ENCODE data around the gene MEAK7. TPM values are rescaled to one million over a fixed set of nuclear protein-coding genes. Genes with fewer than 3 reads are reported as not detected.

MEAK7 gene
- total RNA-seq, 2 donors from 2014 or later, result 13.8 to 23.2 TPM

GRCh38 chr16:84514874-84515835, 10.7 kb upstream of the MEAK7 start:
- TF ChIP-seq, protein P1, sequence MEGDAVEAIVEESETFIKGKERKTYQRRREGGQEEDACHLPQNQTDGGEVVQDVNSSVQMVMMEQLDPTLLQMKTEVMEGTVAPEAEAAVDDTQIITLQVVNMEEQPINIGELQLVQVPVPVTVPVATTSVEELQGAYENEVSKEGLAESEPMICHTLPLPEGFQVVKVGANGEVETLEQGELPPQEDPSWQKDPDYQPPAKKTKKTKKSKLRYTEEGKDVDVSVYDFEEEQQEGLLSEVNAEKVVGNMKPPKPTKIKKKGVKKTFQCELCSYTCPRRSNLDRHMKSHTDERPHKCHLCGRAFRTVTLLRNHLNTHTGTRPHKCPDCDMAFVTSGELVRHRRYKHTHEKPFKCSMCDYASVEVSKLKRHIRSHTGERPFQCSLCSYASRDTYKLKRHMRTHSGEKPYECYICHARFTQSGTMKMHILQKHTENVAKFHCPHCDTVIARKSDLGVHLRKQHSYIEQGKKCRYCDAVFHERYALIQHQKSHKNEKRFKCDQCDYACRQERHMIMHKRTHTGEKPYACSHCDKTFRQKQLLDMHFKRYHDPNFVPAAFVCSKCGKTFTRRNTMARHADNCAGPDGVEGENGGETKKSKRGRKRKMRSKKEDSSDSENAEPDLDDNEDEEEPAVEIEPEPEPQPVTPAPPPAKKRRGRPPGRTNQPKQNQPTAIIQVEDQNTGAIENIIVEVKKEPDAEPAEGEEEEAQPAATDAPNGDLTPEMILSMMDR (IDR thresholded peaks at IDR 0.05), result no peak
- Histone ChIP-seq H3K27ac (no peak overlapping the region), H3K4me3 (no peak overlapping the region), H3K9me3 (no peaks in the 10 kb centered on the region), H3K4me1 (ENCODE audit: control insufficient read depth in 1 of 2, low read depth in 2 of 2) (peaks cover 0 to 8% of the 10 kb centered on the region in 2 donors), H3K36me3 (no peaks in the 10 kb centered on the region), H3K27me3 (replicated peaks; ENCODE audit: insufficient read depth) (no peaks in the 10 kb centered on the region)
- DNase-seq (ENCODE audit: low spot score) (no peak), ATAC-seq (ENCODE audit: insufficient number of reproducible peaks, low FRiP score, low read depth) (no peak)

GRCh38 chr16:84514295-84514873, 9.9 kb upstream of the MEAK7 start:
- ATAC-seq (ENCODE audit: insufficient number of reproducible peaks, low FRiP score, low read depth), result no peak
- H3K27me3 ChIP-seq (replicated peaks; ENCODE audit: insufficient read depth), result no peaks in the 10 kb centered on the region
- DNase-seq (ENCODE audit: low spot score), result no peak
- no peak overlapping the region for H3K4me3 ChIP-seq
- no peaks in the 10 kb centered on the region for H3K9me3 ChIP-seq
- H3K4me1 ChIP-seq (ENCODE audit: control insufficient read depth in 1 of 2, low read depth in 2 of 2), result peaks cover 0 to 8% of the 10 kb centered on the region in 2 donors
- no peak overlapping the region for H3K27ac ChIP-seq
- TF ChIP-seq, protein P1 (IDR thresholded peaks at IDR 0.05), result no peak
- no peaks in the 10 kb centered on the region for H3K36me3 ChIP-seq

GRCh38 chr16:84513666-84514065, 9.2 kb upstream of the MEAK7 start:
- Histone ChIP-seq H3K27me3 (replicated peaks; ENCODE audit: insufficient read depth) (no peaks in the 10 kb centered on the region), H3K36me3 (no peaks in the 10 kb centered on the region), H3K9me3 (no peaks in the 10 kb centered on the region), H3K4me1 (ENCODE audit: control insufficient read depth in 1 of 2, low read depth in 2 of 2) (peaks cover 0 to 8% of the 10 kb centered on the region in 2 donors), H3K4me3 (no peak overlapping the region), H3K27ac (no peak overlapping the region)
- DNase-seq (ENCODE audit: low spot score) (no peak), ATAC-seq (ENCODE audit: insufficient number of reproducible peaks, low FRiP score, low read depth) (no peak)
- TF ChIP-seq, protein P1 (IDR thresholded peaks at IDR 0.05), result no peak

DNA sequence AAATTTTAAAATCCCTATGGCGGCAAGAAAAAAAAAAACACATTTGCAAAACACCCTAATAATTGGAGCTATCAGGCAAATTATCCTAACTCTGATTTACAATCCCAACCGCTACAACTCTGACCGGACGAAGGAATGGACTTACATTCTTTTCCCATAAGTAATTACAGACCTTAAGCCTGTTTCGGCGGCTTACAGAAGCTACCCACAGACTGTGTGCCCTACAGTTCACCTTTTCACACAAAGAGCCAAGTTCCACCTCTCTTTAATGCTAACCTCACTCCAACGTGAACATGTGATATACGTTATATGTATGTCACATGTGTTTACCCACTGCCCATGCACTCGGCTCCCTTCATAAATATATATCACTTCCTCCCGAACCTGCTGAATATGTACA, 8.7 kb upstream of the MEAK7 start:
- no peaks in the 10 kb centered on the region for H3K36me3 ChIP-seq
- no peaks in the 10 kb centered on the region for H3K27me3 ChIP-seq (replicated peaks; ENCODE audit: insufficient read depth)
- DNase-seq (ENCODE audit: low spot score), result no peak
- H3K27ac ChIP-seq, result no peak overlapping the region
- TF ChIP-seq, protein P1 (IDR thresholded peaks at IDR 0.05), result no peak
- H3K9me3 ChIP-seq, result no peaks in the 10 kb centered on the region
- H3K4me1 ChIP-seq (ENCODE audit: control insufficient read depth in 1 of 2, low read depth in 2 of 2), result peaks cover 0 to 8% of the 10 kb centered on the region in 2 donors
- ATAC-seq (ENCODE audit: insufficient number of reproducible peaks, low FRiP score, low read depth), result no peak
- no peak overlapping the region for H3K4me3 ChIP-seq

GRCh38 chr16:84511831-84512230, 7.4 kb upstream of the MEAK7 start:
- Histone ChIP-seq H3K4me3 (no peak overlapping the region), H3K27ac (no peak overlapping the region), H3K36me3 (no peaks in the 10 kb centered on the region), H3K4me1 (ENCODE audit: control insufficient read depth in 1 of 2, low read depth in 2 of 2) (peaks cover 0 to 8% of the 10 kb centered on the region in 2 donors), H3K27me3 (replicated peaks; ENCODE audit: insufficient read depth) (no peaks in the 10 kb centered on the region), H3K9me3 (no peaks in the 10 kb centered on the region)
- TF ChIP-seq, protein P1 (IDR thresholded peaks at IDR 0.05), result no peak
- DNase-seq (ENCODE audit: low spot score) (no peak), ATAC-seq (ENCODE audit: insufficient number of reproducible peaks, low FRiP score, low read depth) (no peak)
